Mesenchymal stem cell (in vitro differentiated cells and primary cell): ENCODE data around the gene MATN1. TPM values are rescaled to one million over a fixed set of nuclear protein-coding genes. Genes with fewer than 3 reads are reported as not detected.

Experiments used
- DNase-seq: peaks from one replicate; pipeline ENCODE4 v3.0.0-alpha.2; 2013
- H2AFZ ChIP-seq: one replicate; pipeline ENCODE4 v1.6.1; 2013; ENCODE audit warnings: low read depth, mild to moderate bottlenecking, control low read depth, inconsistent platforms, low read length, moderate library complexity
- H2AK5ac ChIP-seq: 2 replicates; pipeline ENCODE4 v1.6.1; 2013; ENCODE audit warnings: low read length, moderate library complexity, mild to moderate bottlenecking, inconsistent platforms; ENCODE audit not compliant: severe bottlenecking
- H2BK120ac ChIP-seq: one replicate; pipeline ENCODE4 v1.6.1; 2013; ENCODE audit warnings: low read depth, mild to moderate bottlenecking, inconsistent platforms, low read length, moderate library complexity
- H2BK12ac ChIP-seq, 2 experiments: one replicate each; pipeline ENCODE4 v1.6.1; 2013; ENCODE audit warnings: inconsistent platforms in 2 of 2, low read length in 2 of 2, mild to moderate bottlenecking in 2 of 2, moderate library complexity in 2 of 2, control low read depth in 1 of 2
- H2BK15ac ChIP-seq: one replicate; pipeline ENCODE4 v1.6.1; 2013; ENCODE audit warnings: mild to moderate bottlenecking, low read depth, inconsistent platforms; ENCODE audit not compliant: poor library complexity, severe bottlenecking
- H2BK5ac ChIP-seq: 2 replicates; pipeline ENCODE4 v1.6.1; 2013; ENCODE audit warnings: low read depth, mild to moderate bottlenecking, low read length, control low read depth, inconsistent platforms; ENCODE audit not compliant: poor library complexity, severe bottlenecking
- H3K14ac ChIP-seq, 2 experiments: one replicate each; pipeline ENCODE4 v1.6.1; 2013; ENCODE audit warnings: inconsistent platforms in 2 of 2, low read length in 2 of 2, control low read depth in 1 of 2, mild to moderate bottlenecking in 1 of 2, moderate library complexity in 1 of 2
- H3K18ac ChIP-seq, 2 experiments: one replicate each; pipeline ENCODE4 v1.6.1; 2013; ENCODE audit warnings: inconsistent platforms in 2 of 2, low read length in 2 of 2, control low read depth in 1 of 2, low read depth in 1 of 2, mild to moderate bottlenecking in 1 of 2
- H3K23ac ChIP-seq, 2 experiments: one replicate each; pipeline ENCODE4 v1.6.1; 2013; ENCODE audit warnings: inconsistent platforms in 2 of 2, low read length in 2 of 2, mild to moderate bottlenecking in 2 of 2, moderate library complexity in 2 of 2, control low read depth in 1 of 2
- H3K27ac ChIP-seq: 2 replicates; pipeline ENCODE4 v1.5.1; 2013; ENCODE audit warnings: mild to moderate bottlenecking, moderate library complexity, low read length, control low read depth, inconsistent platforms; ENCODE audit not compliant: poor library complexity, severe bottlenecking
- H3K27me3 ChIP-seq, 2 experiments: 2 replicates each; pipeline versions ENCODE4 v1.6.1 to v1.7.0; 2013; ENCODE audit warnings: low read length in 2 of 2, mild to moderate bottlenecking in 2 of 2, moderate library complexity in 2 of 2, control low read depth in 1 of 2, inconsistent platforms in 1 of 2; ENCODE audit not compliant: control insufficient read depth in 1 of 2, insufficient read depth in 1 of 2
- H3K36me3 ChIP-seq, 2 experiments: 2 replicates each; pipeline versions ENCODE4 v1.6.1 to v1.7.0; 2013; ENCODE audit warnings: low read length in 2 of 2, control low read depth in 1 of 2, inconsistent platforms in 1 of 2, low read depth in 1 of 2, mild to moderate bottlenecking in 1 of 2; ENCODE audit not compliant: insufficient read depth in 2 of 2, control insufficient read depth in 1 of 2
- H3K4ac ChIP-seq, 2 experiments: one replicate each; pipeline ENCODE4 v1.6.1; 2013; ENCODE audit warnings: inconsistent platforms in 2 of 2, low read length in 2 of 2, mild to moderate bottlenecking in 2 of 2, moderate library complexity in 2 of 2, control low read depth in 1 of 2, low read depth in 1 of 2
- H3K4me1 ChIP-seq: 2 replicates; pipeline ENCODE4 v1.6.1; 2013; ENCODE audit warnings: low read depth, low read length, control low read depth; ENCODE audit not compliant: control insufficient read depth, insufficient read depth
- H3K4me2 ChIP-seq: 2 replicates; pipeline ENCODE4 v1.6.1; 2013; ENCODE audit warnings: low read length, mild to moderate bottlenecking, inconsistent platforms; ENCODE audit not compliant: poor library complexity, severe bottlenecking
- H3K4me3 ChIP-seq, 2 experiments: 2 replicates each; pipeline versions ENCODE4 v1.5.1 to v1.7.0; 2013; ENCODE audit warnings: low read length in 2 of 2, mild to moderate bottlenecking in 2 of 2, control low read depth in 1 of 2, low read depth in 1 of 2; ENCODE audit not compliant: insufficient read depth in 1 of 2
- H3K79me1 ChIP-seq: replicated peaks from 2 replicates; pipeline ENCODE4 v1.6.1; 2013; ENCODE audit warnings: mild to moderate bottlenecking, control low read depth, low read length, inconsistent platforms; ENCODE audit not compliant: poor library complexity, severe bottlenecking
- H3K9ac ChIP-seq: 2 replicates; pipeline ENCODE4 v1.7.0; 2013; ENCODE audit warnings: mild to moderate bottlenecking, low read length, moderate library complexity
- H3K9me3 ChIP-seq: 2 replicates; pipeline ENCODE4 v1.7.0; 2013; ENCODE audit warnings: mild to moderate bottlenecking, low read length; ENCODE audit not compliant: control insufficient read depth
- H4K8ac ChIP-seq: one replicate; pipeline ENCODE4 v1.6.1; 2013; ENCODE audit warnings: inconsistent platforms, mild to moderate bottlenecking, low read length, moderate library complexity
- H4K91ac ChIP-seq: one replicate; pipeline ENCODE4 v1.6.1; 2013; ENCODE audit warnings: mild to moderate bottlenecking, low read length, inconsistent platforms
- WGBS: methylation state at CpG from one replicate; pipeline ENCODE4 v1.1.7; 2013; ENCODE audit warnings: mixed read lengths; 5-methylcytosine and 5-hydroxymethylcytosine counted together
- polyA plus RNA-seq, 2 experiments: library from polyadenylated mRNA; stranded (reverse); fragments of 200-250 nt; gene quantifications; one replicate each; pipeline ENCODE4 v1.2.3, GENCODE V29; 2013

Gene MATN1
- polyA plus RNA-seq (2013, experiment 1 of 2), result 0.03 TPM
- 0.04 TPM for polyA plus RNA-seq (2013, experiment 2 of 2)

DNA sequence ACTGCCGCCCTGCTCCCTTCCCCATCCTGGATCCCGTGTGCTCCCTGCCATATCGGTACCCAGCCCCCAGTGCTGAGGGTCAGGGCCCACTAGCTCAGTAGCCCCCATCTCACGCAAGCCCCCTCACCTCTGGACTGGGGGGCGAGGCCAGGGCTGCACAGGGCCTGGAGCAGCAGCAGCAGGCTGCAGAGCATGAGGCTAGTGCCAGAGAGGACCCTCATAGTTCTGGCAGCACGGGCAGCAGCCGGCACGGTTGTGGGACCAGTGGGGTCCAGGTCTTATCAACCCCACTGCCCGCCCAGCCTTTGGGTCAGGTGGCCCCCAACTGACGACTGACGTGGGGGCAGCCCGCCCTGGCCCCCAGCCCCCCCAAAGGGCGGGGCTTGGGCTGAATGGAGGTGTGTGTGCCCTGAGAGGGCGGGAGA is at the start of gene MATN1:
TSS of gene MATN1 (minus strand) at position 255 of the 425 bp plus-strand sequence. CDS start at position 221, 34 bp downstream.
- peak within 1 kb of the TSS in 1 of 2 experiments; percentile 35 for H3K14ac ChIP-seq
- peaks cover 37% of the 10 kb centered on the region for H3K4me1 ChIP-seq
- H3K27ac ChIP-seq, result no peak within 1 kb of the TSS
- H2BK12ac ChIP-seq, result peak within 1 kb of the TSS in 1 of 2 experiments; percentile 15
- no peak within 1 kb of the TSS for H3K4ac ChIP-seq
- H3K9me3 ChIP-seq, result no peaks in the 10 kb centered on the region
- H2BK120ac ChIP-seq, result no peak within 1 kb of the TSS
- H3K4me3 ChIP-seq, result no peak within 1 kb of the TSS
- peak within 1 kb of the TSS; percentile 47 for H4K91ac ChIP-seq
- H4K8ac ChIP-seq, result no peak within 1 kb of the TSS
- no peak within 1 kb of the TSS for H2BK15ac ChIP-seq
- no peak within 1 kb of the TSS for H3K23ac ChIP-seq
- H3K36me3 ChIP-seq, result peaks cover 10 to 21% of the 10 kb centered on the region in 2 experiments
- no peak for DNase-seq
- H2AK5ac ChIP-seq, result no peak within 1 kb of the TSS
- H2AFZ ChIP-seq, result no peak within 1 kb of the TSS
- peaks cover 7% of the 10 kb centered on the region for H3K79me1 ChIP-seq
- no peak within 1 kb of the TSS for H3K18ac ChIP-seq
- H3K4me2 ChIP-seq, result no peak within 1 kb of the TSS
- no peak within 1 kb of the TSS for H3K9ac ChIP-seq
- 84% methylated on average over 11 of the region's 14 CpGs for WGBS
- H3K27me3 ChIP-seq, result no peaks in the 10 kb centered on the region
- no peak within 1 kb of the TSS for H2BK5ac ChIP-seq

DNA sequence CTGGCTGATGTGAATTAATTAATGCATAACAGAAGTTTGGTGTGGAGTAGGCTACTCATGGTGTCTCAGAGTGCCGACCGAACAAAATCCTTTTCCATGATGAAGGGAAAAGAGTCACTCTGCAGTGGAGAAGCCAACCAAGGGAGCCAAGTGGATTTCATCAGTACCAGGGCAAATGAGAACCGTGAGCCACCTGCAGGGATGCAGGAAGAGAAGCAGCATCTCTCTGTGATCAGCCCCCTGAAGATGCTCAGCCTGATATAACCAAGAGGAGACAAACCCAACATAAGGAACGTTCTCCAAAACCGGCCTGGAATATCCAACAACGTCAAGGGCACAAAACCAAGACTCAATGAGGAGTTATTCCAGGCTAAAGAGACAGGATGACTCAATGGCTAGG is 47.6 kb upstream of the MATN1 start:
- H2BK5ac ChIP-seq, result no peak overlapping the region
- 93% methylated on average over 6 of the region's 6 CpGs for WGBS
- H4K91ac ChIP-seq, result no peak overlapping the region
- no peak overlapping the region for H4K8ac ChIP-seq
- H3K4me3 ChIP-seq, result no peak overlapping the region
- H2BK120ac ChIP-seq, result no peak overlapping the region
- H3K18ac ChIP-seq, result no peak overlapping the region
- H3K9ac ChIP-seq, result no peak overlapping the region
- DNase-seq, result no peak
- no peaks in the 10 kb centered on the region for H3K36me3 ChIP-seq
- H2BK15ac ChIP-seq, result no peak overlapping the region
- no peak overlapping the region for H3K27ac ChIP-seq
- no peak overlapping the region for H2AFZ ChIP-seq
- no peak overlapping the region for H3K23ac ChIP-seq
- H3K14ac ChIP-seq, result no peak overlapping the region
- H3K4ac ChIP-seq, result no peak overlapping the region
- H3K4me1 ChIP-seq, result no peaks in the 10 kb centered on the region
- H2AK5ac ChIP-seq, result no peak overlapping the region
- H3K4me2 ChIP-seq, result no peak overlapping the region
- H3K9me3 ChIP-seq, result no peaks in the 10 kb centered on the region
- H2BK12ac ChIP-seq, result no peak overlapping the region
- H3K27me3 ChIP-seq, result peaks cover 0 to 34% of the 10 kb centered on the region in 2 experiments
- no peaks in the 10 kb centered on the region for H3K79me1 ChIP-seq

DNA sequence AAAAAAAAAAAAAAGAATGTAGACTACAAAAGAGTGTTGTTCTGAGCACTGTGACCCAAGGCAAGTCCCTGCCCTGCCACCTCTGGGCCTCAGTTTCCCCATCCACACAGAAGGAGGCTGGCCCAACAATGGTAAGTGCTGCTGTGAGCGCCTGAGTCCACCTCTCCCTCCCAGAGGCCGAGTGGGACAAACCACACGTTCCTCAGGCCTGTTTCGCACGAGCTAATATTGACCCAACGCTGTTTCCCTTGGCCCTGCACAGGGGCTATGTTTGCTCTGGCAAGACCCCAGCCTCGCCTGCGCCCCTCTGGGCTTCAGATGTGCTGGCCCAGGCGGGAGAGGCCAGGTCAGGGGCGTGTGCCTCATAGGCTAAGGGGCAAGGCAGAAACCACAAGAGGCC is 46.8 kb upstream of the MATN1 start:
- 92% methylated on average over 9 of the region's 10 CpGs for WGBS
- Histone ChIP-seq H2BK15ac (no peak overlapping the region), H3K4me3 (no peak overlapping the region), H4K91ac (no peak overlapping the region), H3K23ac (no peak overlapping the region), H3K36me3 (no peaks in the 10 kb centered on the region), H3K4me1 (no peaks in the 10 kb centered on the region), H2AFZ (no peak overlapping the region), H3K27ac (no peak overlapping the region), H3K18ac (no peak overlapping the region), H2AK5ac (no peak overlapping the region), H2BK5ac (no peak overlapping the region), H4K8ac (no peak overlapping the region), H3K27me3 (peaks cover 0 to 33% of the 10 kb centered on the region in 2 experiments), H3K79me1 (no peaks in the 10 kb centered on the region), H2BK12ac (no peak overlapping the region), H3K4ac (no peak overlapping the region), H3K9me3 (no peaks in the 10 kb centered on the region), H3K14ac (no peak overlapping the region), H2BK120ac (no peak overlapping the region), H3K9ac (no peak overlapping the region), H3K4me2 (no peak overlapping the region)
- DNase-seq, result no peak

DNA sequence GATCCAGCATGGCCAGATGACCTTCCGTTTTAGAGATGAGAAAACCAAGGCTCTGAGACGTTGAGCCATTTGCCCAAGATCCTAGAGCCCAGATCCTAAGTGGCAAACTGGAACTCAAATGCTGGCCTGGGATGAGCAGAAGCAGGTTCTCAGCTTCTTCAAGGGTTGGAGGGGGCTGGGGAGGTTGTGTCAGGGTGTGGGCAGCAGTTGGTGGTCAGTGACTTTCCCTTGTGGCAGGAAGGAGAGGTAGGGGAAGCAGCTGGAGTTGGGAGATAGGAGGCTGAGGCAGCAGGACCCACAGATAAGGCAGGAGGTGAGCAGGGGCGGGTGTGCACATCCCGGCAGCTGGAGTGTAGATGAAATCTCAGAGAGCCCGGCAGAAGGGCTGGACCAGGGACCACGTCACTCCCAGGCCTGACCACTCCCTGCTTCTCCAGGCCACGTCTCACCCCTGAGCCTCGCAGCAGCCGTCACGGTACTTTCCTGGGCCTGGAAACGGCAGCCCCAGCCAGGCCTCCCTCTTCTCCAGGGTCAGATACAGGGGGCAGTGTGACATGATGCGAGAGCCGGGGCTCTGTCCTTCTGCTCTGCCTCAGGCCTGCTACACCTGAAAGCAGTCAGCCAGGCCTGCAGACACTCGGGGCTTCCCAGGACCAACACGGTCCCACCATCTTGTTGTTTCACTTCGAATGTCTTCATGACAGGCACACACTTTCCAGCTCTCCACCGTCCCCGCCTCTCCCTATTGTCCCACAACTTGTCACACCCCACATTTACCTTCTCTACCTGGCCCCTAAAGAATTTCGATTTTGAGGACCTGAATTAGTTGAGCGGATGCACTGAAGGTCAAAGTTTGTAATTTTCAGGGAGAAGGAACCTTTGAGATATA is 45.7 kb upstream of the MATN1 start:
- H3K79me1 ChIP-seq, result no peaks in the 10 kb centered on the region
- no peaks in the 10 kb centered on the region for H3K9me3 ChIP-seq
- no peak overlapping the region for H3K4ac ChIP-seq
- H4K8ac ChIP-seq, result peak overlapping the region; percentile 57
- H2BK5ac ChIP-seq, result no peak overlapping the region
- no peak overlapping the region for H3K14ac ChIP-seq
- H3K27ac ChIP-seq, result no peak overlapping the region
- H3K23ac ChIP-seq, result no peak overlapping the region
- peaks cover under 1% of the 10 kb centered on the region for H3K4me1 ChIP-seq
- H3K36me3 ChIP-seq, result no peaks in the 10 kb centered on the region
- WGBS, result 81% methylated on average over 16 of the region's 20 CpGs
- no peak overlapping the region for H2BK15ac ChIP-seq
- H3K4me3 ChIP-seq, result no peak overlapping the region
- H2AK5ac ChIP-seq, result no peak overlapping the region
- peaks cover 0 to 24% of the 10 kb centered on the region in 2 experiments for H3K27me3 ChIP-seq
- H4K91ac ChIP-seq, result no peak overlapping the region
- no peak overlapping the region for H2BK120ac ChIP-seq
- H2BK12ac ChIP-seq, result no peak overlapping the region
- no peak overlapping the region for H2AFZ ChIP-seq
- DNase-seq, result no peak
- H3K18ac ChIP-seq, result peak overlapping the region in 1 of 2 experiments; percentile 11
- H3K9ac ChIP-seq, result peak overlapping the region; percentile 41
- H3K4me2 ChIP-seq, result no peak overlapping the region
